HepG2 (cell line): ENCODE results near the gene NPC1. TPM values are rescaled to one million over a fixed set of nuclear protein-coding genes. Genes with fewer than 3 reads are reported as not detected.

Experiments
- ATAC-seq: fragments of 200-7000 bp; cut with Tn5 transposase; 3 replicates; pipeline ENCODE4 v1.9.1; 2020; ENCODE audit warnings: mild to moderate bottlenecking, moderate library complexity
- BruUV-seq: library from RNA; stranded (reverse); fragments of 400-500 nt; replicated peaks from 2 replicates; lab custom pipeline; 2021; lab: Mats Ljungman, UMichigan
- CTCF ChIA-PET: fragments of 300-600 bp; formaldehyde crosslinking; extraction: SDS; loops from one replicate; lab custom pipeline; 2021; ENCODE audit warnings: low total read pairs, inconsistent platforms, low intra/inter-chr PET ratio; lab: Yijun Ruan, JAX
- POLR2A ChIA-PET: fragments of 350-600 bp; sonication (Branson Sonifier 250); formaldehyde crosslinking; loops from one replicate; lab custom pipeline; 2020; ENCODE audit warnings: antibody characterized with exemption, inconsistent platforms; lab: Yijun Ruan, JAX
- DNase-seq: peaks from one replicate; pipeline ENCODE4 v3.0.0-alpha.2; 2015; ENCODE audit warnings: low spot score
- FAIRE-seq: peaks from 3 replicates; lab custom pipeline; 2011; peaks lifted over from hg19 to GRCh38; lab: Jason Lieb, UNC
- H2AFZ ChIP-seq: one replicate; pipeline ENCODE4 v1.6.1; 2011; ENCODE audit warnings: low read length, inconsistent platforms
- H3K27ac ChIP-seq: fragments of 300-600 bp; 3 replicates; pipeline ENCODE4 v1.8.0; 2011; ENCODE audit warnings: mixed run types, mild to moderate bottlenecking, mixed read lengths, low read length, inconsistent platforms; ENCODE audit not compliant: insufficient read depth; ENCODE audit errors: extremely low read length
- H3K27me3 ChIP-seq, 2 experiments: fragments of 200-600 bp in 1 of 2; 2 replicates in 1 of 2; 3 replicates in 1 of 2; pipeline versions ENCODE4 v1.6.0 to v1.8.0; 2011; ENCODE audit warnings: low read length in 2 of 2, mild to moderate bottlenecking in 2 of 2, moderate library complexity in 2 of 2, inconsistent platforms in 1 of 2; ENCODE audit not compliant: insufficient read depth in 2 of 2, control insufficient read depth in 1 of 2
- H3K36me3 ChIP-seq, 2 experiments: fragments of 200-600 bp in 1 of 2; replicated peaks in 1 of 2; 2 replicates in 1 of 2; 3 replicates in 1 of 2; pipeline versions ENCODE4 v1.5.1 to v1.8.0; 2011; ENCODE audit warnings: low read length in 2 of 2, inconsistent platforms in 1 of 2; ENCODE audit not compliant: insufficient read depth in 2 of 2, control insufficient read depth in 1 of 2
- H3K4me1 ChIP-seq: 2 replicates; pipeline ENCODE4 v1.5.1; 2012; ENCODE audit warnings: low read length, inconsistent platforms; ENCODE audit not compliant: insufficient read depth
- H3K4me2 ChIP-seq: 2 replicates; pipeline ENCODE4 v1.6.0; 2011; ENCODE audit warnings: low read depth, low read length, inconsistent platforms
- H3K4me3 ChIP-seq, 3 experiments: fragments of 200-600 bp in 1 of 3; sonication (generic), shearing (Covaris generic) in 1 of 3; replicated peaks in 1 of 3; 2 replicates each; pipeline ENCODE4 v1.5.1; 2011 to 2016; ENCODE audit warnings: low read length in 3 of 3, inconsistent platforms in 2 of 3, low read depth in 2 of 3, mild to moderate bottlenecking in 2 of 3, control low read depth in 1 of 3, mixed read lengths in 1 of 3; ENCODE audit not compliant: insufficient read depth in 1 of 3
- H3K79me2 ChIP-seq: one replicate; pipeline ENCODE4 v1.6.1; 2011; ENCODE audit warnings: low read length, inconsistent platforms; ENCODE audit not compliant: insufficient read depth
- H3K9ac ChIP-seq: 2 replicates; pipeline ENCODE4 v1.6.0; 2011; ENCODE audit warnings: mild to moderate bottlenecking, low read depth, low read length, inconsistent platforms; ENCODE audit not compliant: insufficient read depth
- H3K9me3 ChIP-seq: 2 replicates; pipeline ENCODE4 v1.5.1; 2012; ENCODE audit warnings: mild to moderate bottlenecking, low read length
- H4K20me1 ChIP-seq: 2 replicates; pipeline ENCODE4 v1.6.0; 2011; ENCODE audit warnings: inconsistent platforms, mild to moderate bottlenecking, low read length, moderate library complexity; ENCODE audit not compliant: insufficient read depth
- E2F1 ChIP-seq: sonication (generic); formaldehyde crosslinking; IDR thresholded peaks from 2 replicates; pipeline ENCODE4 v1.5.0; 2020; ENCODE audit warnings: missing genetic modification reagents
- HMGA1 ChIP-seq: sonication (generic); formaldehyde crosslinking; conservative IDR thresholded peaks from 2 replicates; pipeline ENCODE4 v1.4.0; 2020; ENCODE audit warnings: missing genetic modification reagents
- HNF1A ChIP-seq, 2 experiments: sonication (generic) in 1 of 2; formaldehyde crosslinking in 1 of 2; IDR thresholded peaks; 2 replicates each; pipeline versions ENCODE4 v1.4.0 to v1.6.1; 2016 to 2020; ENCODE audit warnings: borderline replicate concordance in 1 of 2, low read depth in 1 of 2, mild to moderate bottlenecking in 1 of 2, missing genetic modification reagents in 1 of 2
- THYN1 ChIP-seq: sonication (generic); formaldehyde crosslinking; IDR thresholded peaks from 2 replicates; pipeline ENCODE4 v1.8.1; 2023; ENCODE audit warnings: low read depth, mild to moderate bottlenecking, moderate library complexity, missing genetic modification reagents, borderline replicate concordance
- WGBS: methylation state at CpG from one replicate; pipeline ENCODE4 v1.1.6; 2017; ENCODE audit warnings: low lambda C conversion rate; 5-methylcytosine and 5-hydroxymethylcytosine counted together
- in situ Hi-C: cut with HindIII; loops from 2 replicates; pipeline ENCODE4 v1.10.0; 2017; ENCODE audit warnings: low pct_unique_long_range_greater_than_20kb; ENCODE audit not compliant: extremely low pct_ligation_motif_present
- intact Hi-C: fragments of 100-400 bp; cut with micrococcal nuclease; formaldehyde crosslinking; loops from one replicate; pipeline ENCODE4 v1.10.0; 2022; ENCODE audit not compliant: unreplicated experiment
- polyA plus RNA-seq, 8 experiments: library from polyadenylated mRNA; depleted of rRNA in 3 of 8; stranded (reverse) in 7 of 8; unstranded in 1 of 8; fragments of >200 nt; fragmentation: Illumina TruSeq in 4 of 8; extraction: Trizol in 4 of 8; gene quantifications; 2 replicates each; pipeline versions ENCODE4 v1.2.1 to v1.2.3, GENCODE V29; 2011 to 2016; ENCODE audit warnings: low read depth in 4 of 8, missing spikeins in 1 of 8, mixed read lengths in 1 of 8; ENCODE audit not compliant: insufficient read depth in 1 of 8
- total RNA-seq, 5 experiments: library from RNA; depleted of rRNA; stranded (reverse); fragments of >200 nt; fragmentation: Illumina TruSeq; extraction: Trizol; gene quantifications; 2 replicates each; pipeline ENCODE4 v1.2.3, GENCODE V29; 2016; ENCODE audit warnings: low read depth in 1 of 5

NPC1 gene
- total and polyA plus RNA-seq, 2 of the 13 experiments (the other 11 are each of a cell fraction or from before 2014, with no cell fraction given) = 46.5 to 114 TPM

GRCh38 chr18:23568281-23569138 is 17.8 kb downstream of the NPC1 start:
- ATAC-seq (no peak), FAIRE-seq (no peak)
- no peak for TF ChIP-seq HMGA1 (CRISPR knock-in tag)
- peak; percentile 7; the same call in 1 of the 2 replicates for TF ChIP-seq HNF1A (IDR thresholded peaks at IDR 0.05; ENCODE audit: low read depth)
- TF ChIP-seq HNF1A (CRISPR knock-in tag; IDR thresholded peaks at IDR 0.05; ENCODE audit: borderline replicate concordance) = no peak
- no peak for TF ChIP-seq THYN1
- no peak for TF ChIP-seq E2F1 (CRISPR knock-in tag)
- TF ChIP-seq, all 625 proteins: peak for 1
- ChIA-PET POLR2A (interaction anchor here (1.4 to 1.9 kb wide), 3 partner anchors 11 to 18 kb away, joined by 5 to 16 read pairs (median 8); partner anchors contain the start of gene NPC1), CTCF (no interaction called here)
- intact Hi-C loops (no loop called here), in situ Hi-C loops (no loop called here)
- Histone ChIP-seq H2AFZ (no peak overlapping the region), H3K4me2 (no peak overlapping the region), H3K9me3 (no peaks in the 10 kb centered on the region), H3K27ac (peak overlapping the region; percentile 72), H3K9ac (no peak overlapping the region), H3K4me3 (no peak overlapping the region), H3K36me3 (peaks cover 10 to 57% of the 10 kb centered on the region in 2 experiments), H3K79me2 (peaks cover 14% of the 10 kb centered on the region), H3K4me1 (peaks cover 60% of the 10 kb centered on the region), H4K20me1 (peaks cover under 1% of the 10 kb centered on the region; the same call in 1 of the 2 replicates), H3K27me3 (no peaks in the 10 kb centered on the region)
- TSS peak; percentile 11 for BruUV-seq
- DNase-seq = no peak
- 90% methylated on average over 7 of the region's 7 CpGs for WGBS
